GM18907 (cell line): ENCODE measurements around the gene DCDC2C.

ENCODE experiments used
- ATAC-seq: cut with Tn5 transposase; IDR thresholded peaks from one replicate; pipeline ENCODE4 v1.9.1; 2021; ENCODE audit warnings: mild to moderate bottlenecking, moderate library complexity; ENCODE audit not compliant: unreplicated experiment

Gene DCDC2C

DNA sequence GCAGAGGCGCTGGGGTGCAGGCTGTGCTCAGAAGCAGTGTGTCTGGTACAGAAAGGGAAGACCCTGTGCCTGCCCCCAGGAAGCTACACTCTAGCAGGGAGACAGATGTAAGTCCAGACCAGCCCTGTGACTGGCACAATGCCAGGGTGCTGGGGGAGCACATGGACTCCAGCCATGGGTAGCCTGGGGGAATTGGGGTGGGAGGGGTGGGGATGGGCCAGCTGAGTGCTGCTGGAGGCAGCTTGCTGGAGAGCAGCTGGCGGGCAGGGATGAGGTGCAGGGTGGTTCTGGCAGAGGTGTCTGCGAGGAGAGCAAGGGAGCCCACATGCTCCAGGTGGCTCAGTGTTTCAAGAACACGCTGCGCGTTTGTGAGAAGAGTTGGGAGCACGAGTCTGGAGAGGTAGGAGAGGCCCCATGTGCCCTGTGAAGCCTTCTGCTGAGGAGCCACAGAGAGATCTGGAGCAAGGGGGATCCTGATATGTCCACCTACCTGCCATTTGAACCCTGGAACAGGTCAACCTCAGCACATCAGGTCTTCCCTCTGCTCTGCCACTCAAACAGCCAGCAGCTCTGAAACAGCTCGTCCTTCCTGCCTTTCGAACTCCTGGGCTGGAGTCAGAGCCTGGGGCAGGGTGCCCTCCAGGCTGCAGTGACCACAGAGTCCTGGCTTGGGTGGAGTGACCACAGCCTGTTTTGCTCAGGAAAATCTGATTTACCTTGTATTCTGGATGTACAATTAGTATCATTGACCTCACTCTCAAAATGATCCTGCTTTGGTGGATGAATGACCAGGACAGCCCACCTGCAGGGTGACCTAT lies 30.3 kb upstream of the DCDC2C start:
- no peak for ATAC-seq

DNA sequence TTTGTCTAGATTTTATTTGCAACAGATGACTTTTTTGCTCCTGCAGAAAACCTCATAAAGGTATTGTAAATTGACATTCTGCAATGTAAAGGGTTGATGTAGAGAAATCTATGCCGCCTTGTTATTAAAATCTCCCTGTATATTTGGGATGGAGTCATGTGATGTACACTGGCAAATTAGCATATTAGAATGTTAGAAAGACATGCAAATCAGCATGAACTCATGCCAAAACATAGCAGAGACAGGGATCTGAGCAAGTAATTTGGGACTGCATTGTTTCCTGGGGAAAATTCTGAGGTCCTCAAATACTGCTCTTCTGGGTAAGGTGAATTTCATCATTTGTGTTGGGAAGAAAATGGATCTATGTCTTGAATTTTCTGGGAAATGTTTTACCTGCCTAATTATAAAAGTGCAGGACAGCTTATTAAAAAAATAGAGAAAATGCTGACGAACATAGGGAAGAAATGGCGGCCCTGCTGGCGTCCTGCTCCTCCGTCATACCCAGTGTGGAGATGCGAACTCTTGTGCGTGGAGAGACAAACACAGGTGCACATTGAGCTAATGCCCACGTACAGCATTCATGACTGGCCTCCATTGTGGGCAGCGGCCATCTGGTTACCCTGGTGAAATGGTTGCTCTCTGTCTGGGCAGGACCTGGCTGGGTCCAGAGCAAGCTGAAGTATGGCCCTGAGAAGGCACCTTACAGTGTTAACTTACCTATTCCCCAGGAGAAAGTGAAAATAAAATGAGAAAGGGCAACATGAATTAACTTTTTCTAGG lies 29.1 kb upstream of the DCDC2C start:
- ATAC-seq = no peak

DNA sequence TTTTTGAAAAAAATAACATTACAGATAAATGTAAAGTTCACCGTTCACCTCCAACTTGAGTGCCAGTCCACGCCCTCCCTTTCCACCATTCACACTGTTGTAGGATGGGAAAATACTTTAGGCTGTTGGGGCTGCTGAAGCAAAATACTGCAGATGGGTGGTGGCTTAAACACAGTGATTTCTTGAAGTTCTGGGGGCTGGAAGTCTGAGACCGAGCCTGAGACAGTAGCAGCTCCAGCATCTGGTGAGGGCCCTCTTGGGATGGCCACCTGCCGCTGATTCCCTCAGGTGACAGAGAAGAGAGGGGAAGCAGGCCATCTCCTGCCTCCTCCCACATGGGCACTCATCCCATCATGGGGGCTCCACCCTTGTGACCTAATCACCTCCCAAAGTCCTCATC lies 27.7 kb upstream of the DCDC2C start:
- no peak for ATAC-seq

DNA sequence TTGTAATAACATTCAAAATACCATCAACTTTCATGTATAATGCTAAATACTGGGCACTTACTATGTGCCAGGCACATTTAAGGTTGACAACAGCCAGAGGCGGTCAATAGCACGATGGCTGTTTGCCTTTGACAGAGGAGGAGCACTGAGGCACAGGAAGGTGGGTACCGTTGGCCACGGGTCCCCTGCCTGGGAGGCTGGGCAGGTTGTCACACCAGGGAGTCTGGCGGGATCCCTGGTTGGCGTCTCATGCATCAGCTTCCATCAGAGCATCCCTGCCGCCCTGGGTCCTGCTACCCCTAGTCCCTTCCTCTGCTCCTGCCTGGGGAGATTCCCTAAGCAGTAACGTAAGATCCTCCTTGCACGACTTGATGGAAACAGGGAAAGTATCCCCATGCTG lies 25.9 kb upstream of the DCDC2C start:
- ATAC-seq = no peak

DNA sequence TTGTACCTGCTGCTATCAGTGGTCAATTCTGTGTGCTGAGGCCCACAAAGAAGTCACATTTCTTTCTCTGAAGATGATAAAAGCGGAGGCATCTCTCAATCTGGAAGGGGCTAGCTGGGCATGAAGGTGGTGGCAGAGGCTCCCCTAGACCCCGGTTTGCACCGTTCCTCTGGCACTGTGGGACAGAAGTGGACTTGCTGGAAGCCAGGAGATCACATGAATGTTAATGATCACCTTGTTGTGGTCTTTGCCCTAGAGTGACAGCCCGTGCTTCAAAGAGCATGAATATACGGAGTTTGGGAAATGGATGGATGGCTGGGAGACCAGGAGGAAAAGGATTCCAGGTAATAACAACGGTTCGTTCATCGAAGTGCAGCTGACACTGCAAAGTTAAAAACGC lies 25.2 kb upstream of the DCDC2C start:
- ATAC-seq = no peak

DNA sequence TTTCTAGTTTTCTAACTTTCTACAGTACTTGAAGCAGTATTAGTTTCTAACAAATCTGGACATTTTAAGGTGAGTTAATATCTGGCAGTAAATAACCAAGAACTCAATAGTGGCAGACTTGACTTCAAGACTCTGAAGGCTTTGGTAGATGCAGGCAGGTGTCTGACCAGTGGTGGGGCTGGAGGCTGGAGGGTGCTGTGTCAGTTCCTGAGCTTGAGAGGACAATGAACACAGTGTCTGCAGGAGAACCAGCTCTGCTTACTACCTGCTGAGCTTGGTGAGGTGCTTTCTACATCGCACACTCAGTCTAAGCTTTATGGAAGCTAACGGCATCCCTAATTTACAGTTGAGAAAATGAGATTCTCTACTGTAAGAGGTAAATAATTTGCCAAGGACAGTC lies 24.2 kb upstream of the DCDC2C start:
- ATAC-seq = no peak

DNA sequence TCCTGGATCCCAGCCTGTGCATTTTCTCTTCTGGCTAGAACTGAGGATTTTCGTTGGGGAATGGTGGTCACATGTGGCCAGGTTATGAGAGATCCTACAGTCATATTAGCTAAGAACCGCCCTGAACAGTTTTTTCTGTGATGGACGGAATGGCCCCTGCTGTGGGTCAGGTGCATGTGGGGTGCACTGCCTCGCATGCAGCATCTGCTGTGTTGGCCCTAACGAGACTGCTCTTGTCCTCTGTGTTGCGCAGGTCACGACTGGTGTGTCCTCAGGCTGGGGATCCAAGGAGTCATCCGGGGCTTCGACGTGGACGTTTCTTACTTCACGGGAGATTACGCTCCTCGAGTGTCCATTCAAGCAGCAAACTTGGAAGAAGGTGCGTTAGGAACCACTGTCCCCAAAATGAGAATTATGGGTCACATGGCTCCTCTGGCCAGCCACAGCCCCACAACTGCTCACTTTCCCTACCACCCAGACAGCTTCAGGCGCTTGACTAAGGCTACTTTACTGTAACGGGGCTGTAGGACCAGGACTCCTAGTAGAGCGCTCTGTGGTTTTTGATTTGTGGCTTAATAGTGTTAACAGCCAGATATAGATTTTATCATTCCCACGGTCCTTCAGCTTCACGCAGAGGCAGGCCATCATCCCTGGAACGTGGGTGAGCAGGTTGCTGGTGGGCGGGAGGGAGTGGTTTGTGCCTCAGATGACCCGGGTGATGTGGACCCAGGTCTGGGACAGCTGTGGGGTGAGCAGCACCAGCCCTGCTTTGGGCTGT lies 23.6 kb upstream of the DCDC2C start:
- ATAC-seq = no peak

DNA sequence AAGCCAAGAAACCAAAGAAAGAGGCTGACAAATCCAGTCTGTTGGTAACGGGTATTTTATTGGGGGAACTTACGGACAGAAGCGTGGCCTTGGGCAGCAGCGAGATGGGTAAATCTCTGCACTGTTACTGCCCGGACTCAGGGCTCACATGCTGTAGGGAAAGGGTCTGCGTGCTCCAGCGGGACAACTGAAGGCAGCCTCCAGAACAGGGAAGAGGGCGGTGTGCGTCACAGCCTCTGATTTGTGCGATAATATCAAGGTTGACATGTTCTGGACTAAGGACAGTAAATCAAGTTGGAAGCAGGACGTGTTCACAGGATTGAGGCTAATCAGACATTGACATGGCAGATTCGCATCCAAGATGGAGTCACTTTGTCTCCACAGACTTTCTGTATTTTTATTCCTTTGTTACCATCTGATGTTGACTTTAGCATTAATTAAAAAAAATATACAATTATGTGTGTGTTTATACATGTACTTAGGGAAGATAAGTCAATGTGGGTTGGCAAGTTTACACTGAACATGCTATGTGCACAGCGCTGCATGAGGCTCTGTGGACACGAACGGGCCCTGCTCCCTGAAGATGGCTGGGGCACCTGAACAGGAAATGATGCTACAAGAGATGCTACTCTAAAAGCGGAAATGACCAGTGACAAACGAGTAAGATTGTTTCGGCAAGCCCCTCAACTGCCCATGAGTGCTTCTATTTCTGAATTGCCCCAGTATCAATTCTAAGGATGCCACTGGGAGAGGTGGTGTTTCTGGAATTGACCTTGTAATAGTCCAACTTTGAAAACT lies 22.6 kb upstream of the DCDC2C start:
- no peak for ATAC-seq

DNA sequence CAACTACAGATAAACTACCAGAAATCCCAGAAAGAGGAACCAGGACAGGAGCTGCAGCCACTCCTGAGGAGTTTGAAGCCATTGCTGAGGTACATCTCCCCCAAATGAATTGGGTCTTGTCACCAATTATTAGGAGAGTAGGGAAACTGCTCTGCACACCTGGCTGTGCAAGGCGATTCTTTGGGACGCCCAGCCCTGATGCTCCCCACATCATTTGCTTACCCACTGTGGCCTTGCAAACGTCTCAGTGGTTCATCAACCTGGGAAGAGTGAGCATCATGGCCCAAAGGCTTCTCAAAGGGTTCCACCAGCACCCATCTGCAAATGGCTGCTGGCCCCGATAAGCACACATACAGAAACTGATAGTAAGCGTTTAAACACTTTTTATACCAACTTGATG lies 21.8 kb upstream of the DCDC2C start:
- ATAC-seq = no peak

DNA sequence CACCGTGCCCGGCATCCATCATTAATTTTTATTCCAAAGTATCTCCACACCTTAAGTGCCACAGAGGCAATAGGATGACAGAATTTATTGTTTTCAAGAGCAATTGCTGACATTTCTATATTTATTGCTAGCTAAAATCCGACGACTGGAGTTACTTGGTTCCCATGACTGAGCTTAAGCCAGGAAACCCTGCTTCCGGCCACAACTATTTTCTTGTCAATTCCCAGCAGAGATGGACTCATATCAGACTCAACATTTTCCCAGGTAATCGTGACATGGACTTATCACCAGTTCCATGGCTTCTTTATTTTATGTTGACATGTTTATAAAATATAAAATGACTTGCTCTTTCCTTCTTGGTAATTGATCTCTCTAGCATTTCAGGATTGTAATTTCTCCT lies 20.6 kb upstream of the DCDC2C start:
- no peak for ATAC-seq

DNA sequence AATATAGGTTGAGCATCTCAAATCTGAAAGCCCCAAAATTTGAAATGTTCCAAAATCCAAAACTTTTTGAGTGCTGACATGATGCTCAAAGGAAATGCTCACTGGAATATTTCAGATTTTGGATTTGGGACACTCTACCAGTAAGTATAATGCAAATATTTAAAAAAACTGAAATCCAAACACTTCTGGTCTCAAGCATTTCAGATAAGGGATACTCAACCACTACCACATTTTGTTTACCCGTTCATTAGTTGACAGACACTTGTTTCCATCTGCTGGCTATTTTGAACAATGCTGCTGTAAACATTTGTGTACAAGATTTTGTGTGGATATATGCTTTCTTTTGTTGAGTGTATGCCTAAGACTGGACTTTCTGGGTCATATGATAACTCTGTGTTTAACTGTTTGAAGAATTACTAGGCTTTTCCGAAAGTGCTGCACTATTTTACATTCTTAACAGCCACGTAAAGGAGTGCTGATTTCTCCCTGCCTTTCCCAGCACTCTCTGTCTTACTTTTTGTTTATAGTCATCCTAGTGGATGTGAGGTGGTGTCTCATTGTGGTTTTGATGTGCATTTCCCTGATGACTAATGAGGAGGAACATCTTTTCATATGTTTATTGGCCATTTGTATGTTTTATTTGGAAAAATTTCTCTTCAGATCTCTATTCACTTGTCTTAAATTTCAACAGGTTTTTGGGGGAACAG lies 19.5 kb upstream of the DCDC2C start:
- no peak for ATAC-seq

DNA sequence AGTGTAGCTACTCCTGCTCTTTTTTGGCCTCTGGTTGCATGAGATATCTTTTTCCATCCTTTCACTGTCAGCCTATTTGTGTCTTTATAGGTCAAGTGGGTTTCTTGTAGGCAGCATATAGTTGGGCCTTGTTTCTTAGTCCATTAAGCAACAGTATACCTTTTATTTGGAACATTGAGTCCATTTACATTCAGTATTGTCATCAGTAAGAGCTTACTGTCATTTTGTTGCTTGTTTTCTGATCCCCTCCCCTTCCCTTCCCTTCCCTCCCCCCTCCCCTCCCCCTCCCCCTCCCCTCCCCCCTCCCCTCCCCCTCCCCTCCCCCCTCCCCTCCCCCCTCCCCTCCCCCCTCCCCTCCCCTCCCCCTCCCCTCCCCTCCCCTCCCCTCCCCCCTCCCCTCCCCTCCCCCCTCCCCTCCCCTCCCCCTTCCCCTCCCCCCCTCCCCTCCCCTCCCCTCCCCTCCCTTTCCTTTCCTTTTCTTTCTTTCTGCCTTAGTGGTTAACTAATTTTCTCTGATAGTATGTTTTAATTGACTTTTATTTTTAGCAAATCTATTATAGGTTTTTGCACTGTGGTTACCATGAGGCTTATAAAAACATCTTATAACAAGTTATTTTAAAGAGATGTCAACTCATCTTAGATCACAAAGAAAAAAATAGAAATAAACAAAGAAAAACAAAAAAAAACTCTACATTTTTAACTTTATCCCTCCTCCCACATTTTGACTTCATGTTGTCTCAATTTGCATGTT lies 13.2 kb upstream of the DCDC2C start:
- no peak for ATAC-seq

DNA sequence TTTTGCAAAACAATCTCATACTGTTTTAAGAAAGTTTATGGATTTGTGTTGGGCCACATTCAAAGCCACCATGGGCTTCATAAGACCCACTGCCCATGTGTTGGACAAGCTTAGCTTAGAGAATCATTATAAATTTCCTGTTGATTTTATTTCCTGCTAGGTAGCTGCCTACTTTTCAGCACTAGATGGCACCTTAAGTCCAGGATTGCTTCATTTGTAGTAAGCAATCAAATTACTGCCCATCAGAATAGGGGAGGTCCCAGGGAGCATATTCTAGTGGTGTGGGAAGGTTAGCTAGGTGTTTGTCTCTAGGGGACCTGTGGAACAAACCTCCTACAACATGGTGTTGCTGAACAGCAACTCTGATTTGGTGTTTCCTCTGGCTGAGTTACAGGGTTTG lies 11.0 kb upstream of the DCDC2C start:
- ATAC-seq = no peak

DNA sequence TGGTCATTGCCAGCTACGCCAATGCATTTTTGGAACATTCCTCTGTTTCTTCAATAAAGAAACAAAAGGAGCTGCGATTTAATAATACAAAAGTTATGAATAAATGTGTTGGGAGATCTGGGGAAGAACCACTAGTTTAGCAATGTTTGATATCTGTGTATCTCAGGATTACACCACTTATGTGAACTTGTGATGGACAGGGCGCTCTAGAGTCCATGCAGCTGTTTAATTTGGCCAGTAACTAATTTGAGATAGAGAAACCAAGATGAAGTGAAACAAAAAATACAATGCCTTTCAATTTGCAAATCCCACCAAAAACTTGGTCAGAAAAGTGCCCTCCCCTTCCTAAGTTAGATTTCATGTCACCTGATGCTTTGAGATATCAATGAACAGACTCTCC lies 6.8 kb upstream of the DCDC2C start:
- ATAC-seq = no peak

DNA sequence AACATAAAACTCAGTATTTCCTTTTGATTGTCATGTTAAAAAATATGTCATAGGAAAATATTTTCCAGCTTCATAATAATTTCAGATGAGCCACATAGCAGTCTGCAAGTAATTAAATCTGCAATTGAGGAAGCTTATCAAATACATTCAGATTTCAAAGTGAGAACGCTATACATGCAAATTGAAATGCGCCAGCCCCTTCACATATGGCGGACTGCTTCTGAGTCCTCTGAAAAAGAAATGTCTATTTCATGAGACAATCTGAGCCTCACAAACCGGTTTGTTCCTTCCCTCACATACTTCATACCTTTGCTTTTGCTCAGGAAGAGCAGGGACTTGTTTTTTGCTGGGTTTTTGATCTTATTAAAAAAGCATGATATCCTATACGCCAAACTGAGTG lies 2.3 kb upstream of the DCDC2C start:
- ATAC-seq = no peak

DNA sequence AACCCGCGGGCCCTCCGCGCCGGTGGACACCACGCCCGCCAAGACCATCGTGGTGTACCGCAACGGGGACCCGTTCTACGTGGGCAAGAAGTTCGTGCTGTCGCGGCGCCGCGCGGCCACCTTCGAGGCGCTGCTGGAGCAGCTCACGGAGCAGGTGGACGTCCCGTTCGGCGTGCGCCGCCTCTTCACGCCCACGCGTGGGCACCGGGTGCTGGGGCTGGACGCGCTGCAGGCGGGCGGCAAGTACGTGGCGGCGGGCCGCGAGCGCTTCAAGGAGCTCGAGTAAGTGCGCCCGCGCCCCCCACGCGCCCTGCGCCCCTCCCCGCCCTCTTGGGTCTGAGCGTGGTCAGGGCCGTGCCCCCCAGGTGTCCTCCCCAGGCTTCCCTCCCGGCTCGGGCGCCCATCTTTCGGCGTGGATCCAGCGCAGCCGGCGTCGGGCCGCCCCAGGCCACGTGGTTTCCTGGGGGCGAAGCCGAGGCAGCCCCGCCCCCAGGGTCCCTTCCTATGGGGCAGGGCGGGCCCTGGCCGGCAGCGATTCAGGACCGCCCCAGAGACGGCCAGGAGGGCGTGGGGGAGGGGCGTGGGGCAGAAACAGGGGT lies 481 bp downstream of the DCDC2C start:
- ATAC-seq = no peak

DNA sequence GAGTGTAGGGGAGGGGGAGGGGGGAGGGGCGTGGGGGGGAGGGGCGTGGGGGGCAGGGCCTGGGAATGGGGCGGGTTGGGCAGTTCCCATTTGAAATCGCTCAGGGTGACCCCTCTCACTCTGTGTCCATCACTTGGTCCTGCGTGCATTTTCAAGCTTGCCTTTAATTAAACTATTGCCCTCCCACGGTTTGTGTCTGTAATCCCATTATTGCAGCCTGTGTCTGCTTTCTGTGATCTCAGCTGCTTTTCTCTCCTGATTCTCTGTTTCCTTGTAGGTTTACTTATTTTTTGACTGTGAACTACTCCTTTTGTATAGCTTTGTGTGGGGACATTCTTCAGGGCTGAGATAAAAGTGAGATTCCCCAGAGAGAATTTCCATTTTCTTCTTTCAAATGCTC lies 1.3 kb downstream of the DCDC2C start:
- no peak for ATAC-seq

DNA sequence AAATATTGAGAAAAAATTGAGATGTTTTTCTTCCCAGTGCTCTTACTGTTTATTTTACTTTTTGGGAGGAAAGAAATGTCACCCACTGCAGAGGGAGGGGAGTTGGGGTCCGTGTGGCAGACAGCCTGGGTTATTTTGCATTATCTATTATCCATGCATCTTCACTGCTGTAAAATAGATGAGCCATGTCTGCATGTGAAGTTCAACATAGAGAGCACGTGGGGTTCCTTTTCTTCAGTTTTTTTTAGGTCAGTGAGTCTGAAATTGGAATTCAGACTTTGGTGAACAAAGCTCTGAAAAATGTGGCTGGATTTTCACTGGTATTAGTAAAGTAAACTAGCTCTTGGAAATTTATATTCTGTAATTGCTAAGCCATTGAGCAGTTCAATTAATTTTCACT lies 2.4 kb downstream of the DCDC2C start:
- no peak for ATAC-seq

DNA sequence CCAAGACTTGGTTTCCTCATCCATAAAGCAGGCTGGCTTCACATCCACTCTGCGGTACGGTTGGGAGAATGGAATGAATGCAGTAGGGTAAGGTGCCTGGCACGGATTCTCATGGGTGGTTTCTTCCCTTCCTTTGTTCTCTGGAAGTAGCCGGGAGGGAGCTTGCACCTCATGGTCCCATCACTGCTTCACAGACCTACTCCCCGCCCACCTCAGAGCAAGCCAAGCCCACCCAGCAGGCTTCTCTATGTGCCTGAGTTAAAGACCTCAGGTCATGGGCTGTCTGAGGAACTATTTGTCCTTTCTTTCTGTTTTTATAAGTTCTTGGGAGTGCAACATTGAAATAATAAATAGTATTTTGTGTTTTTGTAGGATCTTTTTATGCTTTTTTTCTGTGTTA lies 3.5 kb downstream of the DCDC2C start:
- ATAC-seq = no peak
